AG09309 (cell line): ENCODE measurements around the gene ZNF787.
"Not testable (repeated sequence)": the region's sequence is repeated elsewhere in the genome, so short reads cannot be mapped to it uniquely, and the experiment has no call there.

Experiments used
- DNase-seq: peaks from one replicate; pipeline ENCODE4 v3.0.0-alpha.2; 2010; ENCODE audit warnings: low read depth
- H3K4me3 ChIP-seq: 2 replicates; pipeline ENCODE4 v1.5.1; 2011; ENCODE audit warnings: mild to moderate bottlenecking, low read depth, low read length, moderate library complexity; ENCODE audit not compliant: control insufficient read depth
- CTCF ChIP-seq: IDR thresholded peaks from 2 replicates; pipeline ENCODE4 v1.5.1; 2011; ENCODE audit warnings: mild to moderate bottlenecking, low read depth, low read length, inconsistent platforms; ENCODE audit not compliant: insufficient read depth, control insufficient read depth; ENCODE audit errors: missing control alignments

Gene ZNF787

GRCh38 chr19:56152644-56153043, 31.5 kb upstream of the ZNF787 start:
- H3K4me3 ChIP-seq, result no peak overlapping the region
- DNase-seq, result no peak
- no peak for TF ChIP-seq CTCF

GRCh38 chr19:56150358-56150757, 29.3 kb upstream of the ZNF787 start:
- TF ChIP-seq CTCF, result no peak
- no peak overlapping the region for H3K4me3 ChIP-seq
- DNase-seq, result no peak

GRCh38 chr19:56149656-56150038, 28.6 kb upstream of the ZNF787 start:
- no peak for DNase-seq
- no peak for TF ChIP-seq CTCF
- H3K4me3 ChIP-seq, result no peak overlapping the region

- not testable (repeated sequence) for H3K4me3 ChIP-seq, DNase-seq
Observed at GRCh38 chr19:56148955-56149655, 28.0 kb upstream of the ZNF787 start.

GRCh38 chr19:56148096-56148495, 27.0 kb upstream of the ZNF787 start:
- TF ChIP-seq CTCF, result no peak
- no peak for DNase-seq

GRCh38 chr19:56147307-56147706, 26.2 kb upstream of the ZNF787 start:
- DNase-seq, result no peak
- TF ChIP-seq CTCF, result no peak
- no peak overlapping the region for H3K4me3 ChIP-seq

More at GRCh38 chr19:56148096-56148495, 27.0 kb upstream of the ZNF787 start:
- H3K4me3 ChIP-seq, result no peak overlapping the region

GRCh38 chr19:56146904-56147303, 25.8 kb upstream of the ZNF787 start:
- H3K4me3 ChIP-seq, result no peak overlapping the region
- TF ChIP-seq CTCF, result no peak

More at GRCh38 chr19:56146904-56147303, 25.8 kb upstream of the ZNF787 start:
- DNase-seq, result no peak
